NCI-H524 (cell line): Measurements from ENCODE around the gene ZNF281.
"Not testable (repeated sequence)": the region's sequence is repeated elsewhere in the genome, so short reads cannot be mapped to it uniquely, and the experiment has no call there.

ENCODE experiments used
- DNase-seq, 2 experiments: peaks; one replicate each; lab custom pipeline; 2025; lab: John Stamatoyannopoulos, UW

Gene ZNF281

DNA sequence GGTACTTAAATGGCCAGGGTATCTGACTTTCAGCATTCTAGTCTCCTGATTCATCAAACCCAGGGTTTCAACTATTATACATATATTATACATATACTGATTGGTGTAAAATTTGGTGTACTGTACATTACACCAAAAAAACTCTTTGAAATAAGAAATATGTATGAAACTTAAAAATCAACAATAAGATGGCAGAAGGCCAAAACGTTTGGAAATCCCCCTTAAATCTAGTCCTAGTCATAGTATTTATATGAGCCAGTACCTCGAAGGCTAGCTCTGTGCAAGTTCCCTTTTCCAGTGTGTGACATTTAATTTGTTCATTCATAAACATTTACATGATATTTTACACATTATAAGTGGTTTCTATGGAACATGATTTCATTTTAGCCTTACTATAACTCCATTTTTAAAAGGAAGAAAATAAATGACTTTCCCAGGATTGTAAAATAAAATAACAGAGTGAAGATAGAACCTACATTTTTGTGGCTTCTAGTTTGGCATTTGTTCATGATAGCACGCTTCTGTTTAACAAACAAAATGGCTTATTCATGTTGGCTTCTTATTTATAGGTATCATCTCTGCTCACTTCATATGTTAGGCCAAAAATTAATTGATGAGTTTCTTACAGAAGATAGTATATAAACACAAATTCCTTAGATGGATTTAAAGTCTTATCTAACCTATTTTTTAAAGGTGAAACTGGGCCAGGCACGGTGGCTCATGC is 18.8 kb upstream of the ZNF281 start:
- no peak for DNase-seq

DNA sequence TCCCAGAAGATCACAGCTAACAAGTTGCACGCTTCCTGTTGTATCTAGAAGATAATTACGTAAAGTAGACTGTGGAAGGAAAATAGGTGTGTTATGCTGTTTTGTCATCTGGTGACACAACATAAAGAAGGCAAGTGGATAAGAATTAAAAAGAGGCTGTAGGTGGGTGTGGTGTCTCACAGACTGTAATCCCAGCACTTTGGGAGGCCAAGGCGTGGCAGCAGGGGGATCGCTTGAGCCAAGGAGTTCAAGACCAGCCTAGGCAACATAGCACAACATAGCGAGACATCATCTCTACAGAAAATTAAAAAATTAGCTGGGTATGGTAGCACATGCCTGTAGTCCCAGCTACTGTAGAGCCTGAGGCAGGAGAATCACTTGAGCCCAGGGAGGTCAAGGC is 17.9 kb upstream of the ZNF281 start:
- DNase-seq = no peak

DNA sequence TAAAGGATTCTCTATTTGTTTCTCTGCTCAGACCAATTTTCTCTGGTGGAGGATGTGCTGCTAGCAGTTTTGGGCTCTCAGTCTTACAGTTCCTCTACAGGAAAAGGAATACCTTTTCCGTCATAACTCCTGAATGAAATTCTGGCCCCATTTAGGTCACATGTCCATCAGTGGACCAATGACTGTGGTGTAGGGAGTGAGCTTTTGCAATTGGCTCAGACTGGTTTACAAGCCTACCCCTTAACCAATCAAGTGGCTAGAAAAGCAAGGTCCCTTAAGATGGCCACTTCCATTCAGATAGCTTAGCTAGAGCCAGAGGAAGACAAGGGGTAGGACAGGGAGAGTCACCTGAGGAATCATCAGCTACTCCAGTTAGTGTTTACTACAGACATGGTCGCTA is 16.4 kb upstream of the ZNF281 start:
- DNase-seq = no peak

DNA sequence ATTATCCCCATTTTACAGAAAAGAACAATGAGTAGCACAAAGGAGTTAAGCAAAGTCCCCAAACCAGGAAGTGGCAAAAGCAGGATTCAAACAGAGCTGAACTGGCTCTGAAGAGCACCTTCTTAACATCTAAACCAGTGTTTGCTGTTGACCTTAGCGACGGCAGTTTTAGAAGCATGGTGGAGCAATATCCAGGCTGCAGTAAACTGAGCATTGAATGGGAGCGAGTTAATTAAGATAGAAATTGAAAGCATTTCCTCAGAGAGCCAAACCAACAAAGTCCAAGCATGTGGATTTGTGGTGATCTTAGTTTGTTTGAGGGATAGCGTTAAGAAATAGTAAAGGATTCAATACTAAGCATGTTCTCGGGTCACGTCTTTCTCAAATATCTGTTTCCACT is 13.4 kb upstream of the ZNF281 start:
- DNase-seq = no peak

DNA sequence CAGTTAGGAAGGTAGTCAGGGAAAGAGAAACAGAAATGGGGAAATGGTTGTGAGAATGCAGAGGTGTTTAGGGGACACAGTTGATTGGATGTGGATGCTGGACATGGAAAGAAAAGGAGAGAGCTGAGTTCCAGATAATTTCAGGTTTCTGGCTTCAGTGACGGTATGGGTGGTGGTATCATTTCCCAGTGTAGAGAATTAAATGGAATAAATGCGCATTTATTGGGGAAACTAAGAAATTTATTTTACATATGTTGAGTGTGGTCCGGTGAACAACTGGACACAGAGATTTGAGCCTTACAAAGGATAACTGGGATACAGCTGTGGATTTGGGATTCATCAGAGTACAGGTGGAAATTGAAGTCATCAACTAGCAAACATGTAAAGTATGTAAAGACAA is 12.4 kb upstream of the ZNF281 start:
- DNase-seq = no peak

DNA sequence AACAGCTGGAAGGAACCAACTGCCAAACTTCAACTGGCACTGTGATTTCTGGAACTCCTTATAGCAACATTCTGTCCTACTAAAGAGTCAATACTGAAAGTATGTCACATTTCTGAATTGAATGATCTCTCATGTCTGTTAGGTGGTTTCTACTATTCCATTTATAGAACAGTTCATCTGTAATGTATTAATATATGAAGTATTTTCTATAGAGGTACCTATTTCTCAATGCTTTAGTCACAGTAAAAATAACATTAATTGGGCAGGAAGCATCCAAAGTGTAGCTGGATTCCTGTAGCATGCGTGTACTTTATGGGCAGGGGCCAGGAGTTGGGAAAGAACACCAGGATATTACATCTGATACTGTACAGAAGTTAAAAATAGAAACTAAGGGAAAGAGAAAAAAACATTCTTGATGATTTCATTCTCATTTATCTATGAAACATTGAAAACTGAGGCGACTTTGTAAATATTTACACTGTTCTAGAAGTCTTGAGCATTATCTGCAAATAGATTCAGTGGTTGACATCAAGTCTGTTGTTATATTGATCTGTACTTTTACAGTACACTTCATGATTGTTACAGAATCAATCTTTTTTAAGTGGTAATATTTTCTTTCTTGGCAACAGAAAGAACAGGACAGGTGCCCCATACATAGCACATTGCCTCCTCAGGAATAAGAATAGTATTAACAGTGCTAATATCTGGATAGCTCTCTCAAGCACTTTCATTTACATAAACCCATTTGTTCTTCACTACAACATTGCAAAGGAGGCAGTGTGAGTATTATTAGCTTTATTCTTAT is 6.2 kb upstream of the ZNF281 start:
- no peak for DNase-seq

DNA sequence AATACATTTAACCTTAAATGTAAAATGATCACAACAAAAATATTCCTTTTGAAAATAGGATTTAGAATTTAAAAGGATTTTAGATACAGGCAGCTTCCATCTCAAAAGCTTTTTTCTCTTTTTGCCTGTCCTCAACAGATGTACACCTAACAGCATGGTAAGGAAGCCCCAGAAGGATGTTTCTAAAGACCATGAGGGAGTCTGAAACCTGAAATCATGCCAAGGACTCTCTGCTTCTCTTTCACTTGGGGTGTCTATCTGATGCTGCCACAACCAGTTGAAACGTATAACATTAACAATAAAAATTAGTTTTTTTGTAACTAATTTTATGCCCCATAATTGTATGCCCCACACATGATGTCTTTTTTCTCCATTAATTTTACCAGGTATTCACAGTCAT is 5.4 kb upstream of the ZNF281 start:
- no peak for DNase-seq

DNA sequence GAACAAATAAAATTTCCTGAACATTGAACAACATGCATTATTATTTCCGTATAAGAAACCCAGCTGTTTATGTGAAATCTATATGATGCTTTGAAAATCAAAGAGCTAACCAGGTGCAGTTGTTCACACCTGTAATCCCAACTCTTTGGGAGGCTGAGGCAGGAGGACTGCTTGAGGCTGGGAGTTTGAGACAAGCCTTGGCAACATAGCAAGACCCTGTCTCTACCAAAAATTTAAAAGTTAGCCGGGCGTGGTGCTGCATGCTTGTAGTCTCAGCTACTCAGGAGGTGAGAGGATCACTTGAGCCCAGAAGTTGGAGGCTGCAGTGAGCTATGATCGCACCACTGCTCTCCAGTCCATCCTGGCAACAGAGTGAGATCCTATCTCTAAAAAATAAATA is 4.8 kb upstream of the ZNF281 start:
- DNase-seq = no peak

DNA sequence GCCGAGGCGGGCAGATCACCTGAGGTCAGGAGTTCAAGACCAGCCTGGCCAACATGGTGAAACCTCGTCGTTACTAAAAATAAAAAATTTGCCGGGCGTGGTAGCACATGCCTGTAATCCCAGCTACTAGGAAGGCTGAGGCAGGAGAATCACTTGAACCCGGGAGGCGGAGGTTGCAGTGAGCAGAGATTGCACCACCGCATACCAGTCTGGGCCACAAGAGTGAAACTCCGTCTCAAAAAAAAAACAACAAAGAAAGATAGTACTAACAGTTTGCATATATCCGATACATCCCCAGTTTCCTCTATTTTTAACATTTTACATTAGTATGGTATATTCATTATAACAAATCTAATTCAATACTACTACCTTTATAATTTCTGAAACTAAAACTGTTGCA is 3.9 kb upstream of the ZNF281 start:
- DNase-seq = not testable (repeated sequence)

DNA sequence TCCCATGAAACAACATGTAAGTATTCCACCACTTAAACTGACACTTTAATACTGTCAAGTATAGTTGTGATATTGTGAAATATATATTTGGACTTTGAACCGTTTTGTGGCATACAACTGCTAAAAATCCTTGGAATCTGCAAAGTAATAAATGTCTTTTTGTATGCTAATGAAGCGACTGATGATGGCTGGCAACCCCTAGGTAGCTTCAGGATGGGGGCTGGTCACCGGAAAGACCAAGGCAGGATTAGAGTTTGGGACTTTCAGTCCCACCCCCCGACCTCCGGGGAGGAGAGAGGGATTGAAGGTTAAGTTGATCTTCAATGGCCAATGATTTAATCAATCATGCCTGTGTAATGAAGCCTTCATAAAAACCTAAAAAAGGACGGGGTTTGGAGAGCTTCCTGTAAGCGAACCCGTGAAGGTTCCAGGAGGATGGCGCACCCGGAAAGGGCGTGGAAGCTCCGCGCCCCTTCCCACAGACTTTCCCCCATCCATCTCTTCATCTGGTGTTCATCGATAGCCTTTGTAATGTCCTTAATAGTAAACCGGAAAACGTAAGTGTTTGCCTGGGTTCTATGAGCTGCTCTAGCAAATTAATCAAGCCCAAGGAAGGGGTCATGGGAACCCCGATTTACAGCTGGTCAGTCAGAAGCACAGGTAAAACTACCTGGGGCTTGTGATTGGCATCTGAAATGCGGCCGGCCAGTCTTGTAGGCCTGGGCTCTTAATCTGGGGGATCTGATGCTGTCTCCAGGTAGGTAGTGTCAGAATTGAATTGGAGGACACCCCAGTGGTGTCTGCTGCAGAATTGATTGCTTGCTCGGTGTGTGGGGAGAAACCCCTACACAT is 1.8 kb upstream of the ZNF281 start:
- DNase-seq = no peak

DNA sequence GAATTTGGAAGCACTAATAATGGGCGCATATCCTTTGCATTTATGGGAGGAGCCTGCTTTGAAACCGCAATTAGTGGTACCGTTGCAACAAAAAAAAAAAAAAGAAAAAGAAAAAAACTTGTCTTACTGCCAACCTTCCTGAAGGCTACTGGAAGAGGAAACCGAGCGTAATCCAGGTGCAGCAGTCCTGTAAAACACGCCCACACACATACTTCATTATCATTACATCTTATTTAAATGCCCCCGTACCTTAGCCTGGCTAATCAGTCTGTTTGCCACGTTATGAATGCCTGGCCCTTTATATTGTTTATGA is 686 bp upstream of the ZNF281 start:
- DNase-seq = no peak

DNA sequence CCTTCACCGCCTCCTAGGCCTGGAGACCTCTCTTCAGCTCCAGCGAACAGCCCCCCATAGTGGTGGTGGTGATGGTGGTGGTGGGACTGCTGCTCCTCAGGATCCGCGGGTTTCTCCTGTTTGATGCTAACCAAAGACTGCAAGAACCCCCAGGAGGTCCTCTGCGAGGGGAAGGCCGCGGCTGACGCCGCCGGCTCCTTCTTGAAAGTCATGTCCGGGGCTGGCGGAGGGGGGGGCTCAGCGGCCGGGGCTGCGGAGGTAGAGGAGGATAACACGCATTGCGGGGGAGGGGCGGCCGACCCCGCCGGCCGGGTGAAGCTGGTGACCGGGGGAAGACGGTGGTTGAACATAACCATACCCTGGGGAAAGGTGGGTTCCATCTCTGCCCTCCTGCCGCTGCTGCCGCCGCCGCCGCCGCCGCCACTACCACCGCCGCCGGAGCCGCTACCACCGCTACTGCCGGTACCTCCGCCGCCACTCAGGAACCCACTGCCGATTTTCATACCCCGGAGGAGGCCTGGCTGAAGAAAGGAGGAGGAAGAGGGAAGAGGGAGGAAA is 554 bp downstream of the ZNF281 start:
- DNase-seq = peak in 1 of 2 experiments; percentile 8

DNA sequence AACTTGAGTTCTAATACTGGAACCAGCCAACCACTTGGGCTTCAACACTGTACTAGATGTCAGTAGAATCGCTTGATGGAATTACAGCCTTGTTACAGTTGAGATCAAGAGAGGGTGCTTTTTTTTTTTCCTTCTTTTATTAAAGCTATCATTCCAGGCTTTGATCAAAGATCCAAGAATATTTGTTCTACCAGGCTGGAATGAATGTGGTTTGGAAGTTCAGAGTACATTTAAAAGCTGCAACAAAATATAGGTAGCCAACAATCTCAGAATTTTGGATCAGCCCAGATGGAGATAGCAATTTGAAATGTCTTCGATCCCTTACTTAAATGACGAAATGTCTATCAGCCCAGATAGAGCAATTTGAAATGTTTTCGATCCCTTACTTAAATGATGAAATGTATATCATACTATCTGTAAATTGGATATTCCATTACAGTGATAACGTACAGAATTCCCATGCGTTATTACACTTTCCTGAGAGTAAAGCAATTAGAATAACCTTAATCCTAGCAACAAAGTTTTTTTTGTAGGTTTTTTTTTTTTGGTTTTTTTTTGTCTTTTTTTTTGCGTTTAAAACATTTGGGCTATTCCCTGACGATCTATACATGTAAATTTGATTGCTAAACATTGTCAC is 3.6 kb downstream of the ZNF281 start:
- no peak for DNase-seq

DNA sequence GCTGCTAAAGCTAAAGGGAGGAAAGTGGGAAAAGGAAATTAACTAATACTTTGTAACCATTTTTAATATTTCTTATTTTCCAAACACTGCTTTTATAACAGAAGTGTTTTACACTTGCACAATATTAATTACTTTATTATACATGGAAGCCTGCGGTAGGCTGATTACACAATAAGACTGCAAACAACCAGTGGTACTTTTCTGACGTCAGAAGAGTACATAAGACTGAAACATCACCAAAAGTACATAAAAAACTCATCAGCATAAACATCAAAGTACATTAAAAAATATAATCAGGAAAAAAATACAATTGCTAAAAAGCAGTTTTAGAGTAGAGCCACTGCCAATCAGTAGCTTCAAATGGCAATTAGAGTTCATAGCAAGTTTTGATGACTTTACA is 4.6 kb downstream of the ZNF281 start:
- DNase-seq = no peak

DNA sequence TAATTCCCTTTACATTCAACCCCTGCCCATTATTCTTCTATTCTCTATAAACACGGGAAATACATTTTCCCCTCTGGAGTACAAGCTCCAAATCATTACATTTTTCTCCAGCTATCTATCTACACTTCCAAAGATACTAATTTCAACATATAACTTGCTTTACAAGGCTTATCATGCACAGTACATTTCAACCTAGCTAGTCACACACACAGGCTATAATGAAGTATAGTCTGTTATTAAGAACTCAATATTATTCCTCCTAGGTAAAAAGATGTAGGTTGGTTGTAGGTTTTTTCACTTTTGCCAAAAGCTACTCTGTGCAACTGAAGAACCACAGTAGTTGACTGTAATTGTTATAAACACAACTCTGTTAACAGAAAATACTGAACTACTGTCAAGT is 8.1 kb downstream of the ZNF281 start:
- DNase-seq = no peak

DNA sequence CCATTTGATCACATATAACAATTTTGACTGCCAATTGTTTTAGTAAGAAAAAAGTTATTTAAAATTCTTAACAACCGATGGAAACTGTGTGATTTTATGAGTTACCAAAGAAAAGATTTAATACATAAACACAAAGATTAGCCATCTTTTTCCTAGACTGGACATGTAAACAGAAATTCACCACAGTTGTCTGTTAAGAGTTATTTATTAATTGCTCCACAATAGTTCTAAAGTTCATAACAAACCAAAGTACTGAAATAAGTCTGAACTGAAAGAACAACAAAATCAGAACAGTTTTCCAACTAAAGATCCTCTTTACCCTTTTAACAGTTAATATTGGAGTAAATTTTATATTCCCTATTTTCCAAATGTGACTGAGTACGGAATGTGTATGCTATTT is 8.6 kb downstream of the ZNF281 start:
- no peak for DNase-seq

DNA sequence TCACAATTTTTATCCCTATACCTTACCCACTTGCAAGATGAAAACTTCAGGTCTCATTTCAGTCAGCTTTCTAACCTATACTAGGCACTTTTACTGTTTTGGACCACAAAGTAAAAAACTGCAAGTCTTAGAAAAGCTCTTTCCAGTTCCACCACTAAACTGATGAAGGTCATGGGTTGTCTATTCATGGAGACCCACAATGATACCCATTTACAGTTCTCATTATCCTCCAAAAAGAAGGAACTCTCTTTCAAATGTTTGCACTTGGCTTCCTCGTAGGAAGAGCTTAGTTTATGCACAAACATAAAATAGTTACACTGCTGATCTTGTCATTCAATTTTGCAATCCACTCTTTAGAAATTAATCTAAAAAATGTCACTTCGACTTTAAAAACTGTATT is 9.3 kb downstream of the ZNF281 start:
- no peak for DNase-seq

DNA sequence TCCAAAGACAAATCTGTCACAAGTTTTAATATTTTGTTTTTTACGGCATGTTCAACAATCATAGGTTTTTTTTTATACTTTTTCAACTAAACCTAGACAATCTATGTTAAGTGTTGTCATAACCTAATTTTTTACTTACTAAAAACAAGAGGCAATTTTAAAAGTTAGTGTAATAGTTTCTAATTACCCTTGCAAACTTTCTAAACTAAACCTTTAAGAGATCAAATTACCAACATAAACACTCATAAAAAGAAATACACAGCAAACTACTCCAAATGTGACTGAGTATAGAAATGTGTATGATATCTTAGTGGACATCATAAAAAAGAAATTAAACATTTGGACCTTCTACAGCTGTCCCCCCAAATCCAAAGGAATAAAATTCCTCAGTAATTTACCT is 10.0 kb downstream of the ZNF281 start:
- DNase-seq = no peak

DNA sequence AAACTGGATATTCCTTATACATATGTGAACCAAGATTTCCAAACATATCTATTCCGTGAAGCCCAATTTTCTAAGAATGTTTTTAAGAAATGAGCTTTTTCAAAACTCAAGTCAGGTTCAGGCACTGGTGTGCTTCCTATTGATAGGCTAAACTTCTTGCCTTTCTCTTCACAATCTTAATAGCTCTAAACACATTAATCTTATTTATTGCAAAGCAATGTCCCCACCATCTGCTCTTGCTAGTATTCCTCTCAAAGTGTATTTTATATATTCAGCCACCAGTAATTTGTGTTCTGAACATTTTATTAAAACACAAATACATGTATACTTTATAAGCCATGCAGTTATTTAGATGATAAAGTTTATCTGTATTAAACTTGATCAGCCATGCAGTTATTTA is 11.5 kb downstream of the ZNF281 start:
- DNase-seq = peak in 1 of 2 experiments; percentile 15

DNA sequence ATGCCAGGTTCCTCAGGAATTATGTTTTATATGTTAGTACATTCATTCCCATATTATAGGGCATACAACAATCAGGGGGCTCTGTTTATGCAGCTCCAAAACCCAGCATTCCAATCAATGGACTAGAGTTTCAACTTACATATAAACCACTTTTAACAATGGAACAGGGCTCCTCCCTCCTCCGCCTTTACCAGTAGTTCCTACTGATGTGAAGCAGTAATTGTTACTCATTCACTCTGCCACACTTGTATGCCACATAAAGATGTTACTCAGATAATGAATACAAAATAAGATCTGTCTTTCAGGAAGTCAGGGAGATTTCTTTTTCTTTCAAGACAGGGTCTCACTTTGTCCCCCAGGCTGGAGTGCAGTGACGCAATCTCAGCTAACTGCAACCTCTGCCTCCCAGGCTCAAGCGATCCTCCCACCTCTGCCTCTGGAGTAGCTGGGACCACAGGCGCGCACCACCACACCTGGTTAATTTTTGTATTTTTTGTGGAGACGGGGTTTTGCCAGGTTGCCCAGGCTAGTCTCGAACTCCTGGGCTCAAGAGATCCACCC is 17.1 kb downstream of the ZNF281 start:
- no peak for DNase-seq

DNA sequence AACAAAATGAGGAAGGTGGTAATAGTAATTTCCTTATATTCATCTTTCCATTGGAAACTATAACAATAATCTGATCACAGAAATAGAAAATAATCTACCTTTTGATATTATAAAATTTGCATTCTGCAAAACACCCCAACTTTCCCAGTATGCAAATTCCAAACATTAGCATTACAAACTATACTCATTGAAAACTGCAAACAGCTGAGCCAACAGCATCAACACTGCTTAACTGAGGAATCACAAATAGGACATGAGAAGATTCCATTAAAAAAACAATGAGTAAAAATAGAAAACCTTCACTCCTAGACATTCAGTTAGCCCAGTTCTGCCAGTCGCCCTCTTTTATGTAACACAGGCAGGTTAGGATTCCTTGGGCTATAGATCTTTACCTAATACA is 18.1 kb downstream of the ZNF281 start:
- DNase-seq = no peak

DNA sequence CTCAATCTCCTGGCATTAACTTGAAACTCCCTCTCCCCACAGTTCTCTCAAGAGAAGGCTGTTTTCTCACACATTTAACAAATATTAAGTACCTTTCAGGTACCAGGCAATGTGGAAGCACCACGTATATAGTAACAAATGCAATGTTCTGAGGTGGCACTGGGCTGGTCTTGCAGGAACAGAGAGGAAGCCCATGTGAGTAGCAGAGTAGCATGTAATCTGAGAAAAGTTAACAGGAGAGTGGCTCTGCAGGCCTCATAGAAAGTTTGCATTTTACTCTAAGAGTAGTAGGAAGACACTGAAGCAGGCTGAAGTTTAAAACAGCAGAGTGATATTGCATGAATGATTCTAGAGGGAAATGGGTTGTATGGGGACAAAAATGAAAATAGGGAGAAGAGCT is 21.0 kb downstream of the ZNF281 start:
- DNase-seq = no peak
